Midbrain (tissue), 1 donor: Measurements from ENCODE around the gene MTNR1A.

ENCODE experiments used
- DNase-seq: peaks from one replicate; lab custom pipeline; 2025; lab: John Stamatoyannopoulos, UW

The MTNR1A gene

DNA sequence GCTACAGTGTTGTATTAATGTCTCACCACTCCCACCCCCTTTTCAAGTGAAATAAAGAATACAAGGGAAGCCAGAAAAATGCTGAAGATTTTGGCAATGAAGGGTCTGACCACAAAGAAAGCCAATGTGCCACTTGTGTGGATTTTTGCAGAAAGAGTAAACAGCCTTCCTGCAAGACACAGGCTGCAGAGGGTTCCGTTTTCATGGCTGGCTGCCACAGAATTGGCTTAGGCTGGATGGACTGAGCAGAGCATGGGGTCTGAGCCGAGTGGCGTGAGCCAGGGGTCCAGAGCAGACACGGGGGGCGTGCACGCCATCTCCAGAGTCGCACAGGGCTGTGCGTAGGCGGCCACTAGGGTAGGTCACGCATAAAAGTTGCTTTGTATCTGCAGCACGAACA is 69.2 kb downstream of the MTNR1A start:
- DNase-seq, result peak; percentile 11

DNA sequence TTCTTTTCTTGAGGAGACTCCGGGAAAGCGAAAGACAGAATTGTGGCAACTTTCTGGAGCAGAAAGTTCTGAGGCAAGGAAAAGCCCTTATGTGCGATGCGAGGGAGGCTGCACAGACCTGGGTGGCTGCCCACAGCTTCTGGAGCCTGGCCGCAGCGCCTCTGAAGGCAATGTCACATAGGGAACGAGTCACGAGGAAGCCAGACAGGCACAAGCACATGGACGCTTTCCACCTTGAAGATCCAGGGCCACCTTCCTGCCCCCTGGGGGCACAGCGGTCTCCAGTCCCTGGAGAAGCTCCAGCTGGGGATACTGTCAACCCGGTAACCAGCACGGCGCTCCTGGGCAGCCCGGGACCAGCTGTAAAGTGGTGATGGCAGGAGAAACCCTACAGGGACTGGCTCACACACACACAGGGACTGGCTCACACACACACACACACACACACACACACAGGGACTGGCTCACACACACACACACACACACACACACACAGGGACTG is 69.8 kb downstream of the MTNR1A start:
- peak; percentile 46 for DNase-seq

DNA sequence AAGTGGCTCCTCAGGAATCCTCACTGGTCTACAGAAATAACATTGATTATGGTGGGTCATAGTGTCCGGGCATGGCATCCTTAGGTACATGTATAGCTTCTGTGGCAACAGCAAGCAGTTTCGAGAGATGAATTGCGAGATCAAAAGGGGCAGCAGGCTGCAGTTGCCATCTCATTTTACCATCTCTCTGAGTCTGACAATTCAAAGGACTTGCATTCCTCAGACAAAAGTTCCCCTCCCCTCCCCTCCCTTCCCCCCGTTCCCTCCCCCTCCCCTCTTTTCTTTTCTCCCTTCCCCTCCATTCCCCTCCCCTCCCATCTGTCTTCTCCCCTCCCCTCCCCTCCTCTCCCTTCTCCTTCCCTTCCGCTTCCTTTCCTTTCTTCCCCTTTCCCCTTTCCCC is 70.2 kb downstream of the MTNR1A start:
- no peak for DNase-seq

DNA sequence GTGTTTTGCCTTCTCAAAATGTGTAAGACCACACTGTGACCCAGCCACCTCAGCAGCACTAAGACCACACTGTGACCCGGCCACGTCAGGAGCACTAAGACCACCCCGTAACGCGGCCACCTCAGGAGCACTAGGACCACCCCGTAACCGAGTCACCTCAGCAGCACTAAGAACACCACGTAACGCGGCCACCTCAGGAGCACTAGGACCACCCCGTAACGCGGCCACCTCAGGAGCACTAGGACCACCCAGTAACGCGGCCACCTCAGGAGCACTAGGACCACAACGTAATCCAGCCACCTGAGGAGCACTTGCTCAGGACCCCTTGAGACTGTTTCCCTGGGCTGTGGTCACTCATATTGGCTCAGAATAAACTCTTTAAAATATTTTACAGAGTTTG is 71.7 kb downstream of the MTNR1A start:
- no peak for DNase-seq
